Right lobe of liver (tissue), 6 donors: Measurements from ENCODE around the gene MED20. TPM values are rescaled to one million over a fixed set of nuclear protein-coding genes. Genes with fewer than 3 reads are reported as not detected.

Experiments used
- ATAC-seq, 4 donors: fragments of 200-7000 bp; cut with Tn5 transposase; one replicate each; pipeline ENCODE4 v1.9.1; 2020; ENCODE audit warnings: mild to moderate bottlenecking in 4 of 4, moderate library complexity in 4 of 4
- DNase-seq, 3 donors: peaks; one replicate each; pipeline ENCODE4 v3.0.0-alpha.2; 2020
- H3K27ac ChIP-seq, 3 donors: fragments of 200-600 bp; one replicate each; pipeline ENCODE4 v1.8.0; 2022
- H3K27me3 ChIP-seq, 2 donors: fragments of 200-600 bp; one replicate each; pipeline ENCODE4 v1.8.0; 2022
- H3K36me3 ChIP-seq, 4 donors: fragments of 200-600 bp; sonication (generic) in 1 of 4; one replicate each; pipeline versions ENCODE4 v1.5.1 to v1.8.0; 2017 to 2022; ENCODE audit warnings: control low read depth in 1 of 4
- H3K4me1 ChIP-seq, 4 donors: fragments of 200-600 bp; sonication (generic) in 1 of 4; one replicate each; pipeline versions ENCODE4 v1.5.1 to v1.8.0; 2017 to 2022; ENCODE audit warnings: control low read depth in 1 of 4
- H3K4me3 ChIP-seq, 3 donors: fragments of 200-600 bp; one replicate each; pipeline ENCODE4 v1.8.0; 2022
- H3K9me3 ChIP-seq, 4 donors: fragments of 200-600 bp; sonication (generic) in 1 of 4; one replicate each; pipeline versions ENCODE4 v1.5.1 to v1.8.0; 2017 to 2022; ENCODE audit warnings: control low read depth in 1 of 4
- POLR2A ChIP-seq: fragments of 450-650 bp; IDR thresholded peaks from one replicate; pipeline ENCODE4 v1.6.1; 2017; ENCODE audit warnings: antibody characterized with exemption, mild to moderate bottlenecking
- WGBS: methylation state at CpG from one replicate; pipeline ENCODE4 v1.1.6; 2018; ENCODE audit warnings: low coverage, low lambda C conversion rate; ENCODE audit not compliant: insufficient coverage; ENCODE audit errors: missing lambda C conversion rate; 5-methylcytosine and 5-hydroxymethylcytosine counted together
- intact Hi-C, 2 donors: fragments of 100-400 bp; cut with DNase I; formaldehyde crosslinking; loops; one replicate each; pipeline versions ENCODE4 v1.11.2 to v1.14.1; 2022
- total RNA-seq, 6 experiments: library from RNA; depleted of rRNA in 2 of 6; stranded (reverse); fragments of >200 nt in 2 of 6; fragmentation: NEBNext Ultra II Directional in 3 of 6; extraction: Animal tissue kit (Norgen Biotek cat#: 25700) in 3 of 6; gene quantifications; one replicate each; pipeline versions ENCODE4 v1.1.0 to v1.2.4, GENCODE V29; 2016 to 2023
- TF ChIP-seq, protein P1 (sequence below), 4 donors: fragments of 200-600 bp in 3 of 4; fragments of 450-650 bp in 1 of 4; IDR thresholded peaks; one replicate each; pipeline versions ENCODE4 v1.5.1 to v1.8.0; 2016 to 2022; ENCODE audit warnings: antibody characterized with exemption in 4 of 4, mild to moderate bottlenecking in 2 of 4
- donor health status: DM: no; HTN: yes; CAD: no.
- donor health status: DM: no; HTN: no; CAD: no.
- donor health status: DM: no; HTN: no; CAD: no.
- donor health status: DM: no; HTN: yes; CAD: no.
- donor health status: DM: no; HTN: yes; CAD: no.

MED20 gene
- total RNA-seq, 6 experiments from 2014 or later = 7.2 to 10.8 (median 7.7) TPM

DNA sequence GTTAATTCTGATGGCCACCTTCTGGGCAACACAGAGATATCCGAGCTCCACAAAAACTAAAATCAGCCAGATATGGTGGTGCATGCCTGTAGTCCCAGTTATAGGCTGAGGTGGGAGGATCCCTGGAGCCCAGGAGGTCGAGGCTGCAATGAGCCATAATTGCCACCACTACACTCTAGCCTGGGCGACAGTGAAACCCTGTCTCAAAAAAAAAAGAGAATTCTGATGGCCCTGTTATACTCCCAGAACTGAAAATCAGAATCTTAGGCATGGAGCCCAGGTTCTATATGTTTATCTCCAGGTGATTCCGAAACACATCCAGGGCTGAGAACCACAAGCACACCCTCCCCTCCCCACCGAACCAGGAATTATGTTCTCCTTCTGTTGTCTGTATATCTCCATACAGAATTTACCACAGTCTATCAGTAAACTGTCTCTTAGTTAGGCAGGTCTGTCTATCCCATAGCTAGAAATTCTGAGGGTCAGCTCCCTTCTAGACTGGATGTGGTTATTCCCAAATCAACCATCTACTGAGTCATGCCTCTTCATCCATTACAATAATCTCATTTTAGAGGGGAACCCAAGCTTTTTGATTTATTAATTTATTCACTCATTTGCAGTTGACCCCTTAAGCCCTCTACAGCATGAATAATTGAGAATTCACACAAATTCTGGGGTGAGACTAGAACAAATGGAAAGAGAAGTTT is 45.4 kb upstream of the MED20 start:
- H3K36me3 ChIP-seq = no peaks in the 10 kb centered on the region
- no peak overlapping the region for H3K27ac ChIP-seq
- TF ChIP-seq, protein P1, sequence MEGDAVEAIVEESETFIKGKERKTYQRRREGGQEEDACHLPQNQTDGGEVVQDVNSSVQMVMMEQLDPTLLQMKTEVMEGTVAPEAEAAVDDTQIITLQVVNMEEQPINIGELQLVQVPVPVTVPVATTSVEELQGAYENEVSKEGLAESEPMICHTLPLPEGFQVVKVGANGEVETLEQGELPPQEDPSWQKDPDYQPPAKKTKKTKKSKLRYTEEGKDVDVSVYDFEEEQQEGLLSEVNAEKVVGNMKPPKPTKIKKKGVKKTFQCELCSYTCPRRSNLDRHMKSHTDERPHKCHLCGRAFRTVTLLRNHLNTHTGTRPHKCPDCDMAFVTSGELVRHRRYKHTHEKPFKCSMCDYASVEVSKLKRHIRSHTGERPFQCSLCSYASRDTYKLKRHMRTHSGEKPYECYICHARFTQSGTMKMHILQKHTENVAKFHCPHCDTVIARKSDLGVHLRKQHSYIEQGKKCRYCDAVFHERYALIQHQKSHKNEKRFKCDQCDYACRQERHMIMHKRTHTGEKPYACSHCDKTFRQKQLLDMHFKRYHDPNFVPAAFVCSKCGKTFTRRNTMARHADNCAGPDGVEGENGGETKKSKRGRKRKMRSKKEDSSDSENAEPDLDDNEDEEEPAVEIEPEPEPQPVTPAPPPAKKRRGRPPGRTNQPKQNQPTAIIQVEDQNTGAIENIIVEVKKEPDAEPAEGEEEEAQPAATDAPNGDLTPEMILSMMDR (IDR thresholded peaks at IDR 0.05) = no peak
- no peak for TF ChIP-seq POLR2A
- H3K4me3 ChIP-seq = no peak overlapping the region
- H3K27me3 ChIP-seq = no peaks in the 10 kb centered on the region
- no peaks in the 10 kb centered on the region for H3K9me3 ChIP-seq
- WGBS = 82% methylated on average over 3 of the region's 5 CpGs
- intact Hi-C loops = no loop called here
- no peaks in the 10 kb centered on the region for H3K4me1 ChIP-seq
- DNase-seq = no peak
- no peak for ATAC-seq

DNA sequence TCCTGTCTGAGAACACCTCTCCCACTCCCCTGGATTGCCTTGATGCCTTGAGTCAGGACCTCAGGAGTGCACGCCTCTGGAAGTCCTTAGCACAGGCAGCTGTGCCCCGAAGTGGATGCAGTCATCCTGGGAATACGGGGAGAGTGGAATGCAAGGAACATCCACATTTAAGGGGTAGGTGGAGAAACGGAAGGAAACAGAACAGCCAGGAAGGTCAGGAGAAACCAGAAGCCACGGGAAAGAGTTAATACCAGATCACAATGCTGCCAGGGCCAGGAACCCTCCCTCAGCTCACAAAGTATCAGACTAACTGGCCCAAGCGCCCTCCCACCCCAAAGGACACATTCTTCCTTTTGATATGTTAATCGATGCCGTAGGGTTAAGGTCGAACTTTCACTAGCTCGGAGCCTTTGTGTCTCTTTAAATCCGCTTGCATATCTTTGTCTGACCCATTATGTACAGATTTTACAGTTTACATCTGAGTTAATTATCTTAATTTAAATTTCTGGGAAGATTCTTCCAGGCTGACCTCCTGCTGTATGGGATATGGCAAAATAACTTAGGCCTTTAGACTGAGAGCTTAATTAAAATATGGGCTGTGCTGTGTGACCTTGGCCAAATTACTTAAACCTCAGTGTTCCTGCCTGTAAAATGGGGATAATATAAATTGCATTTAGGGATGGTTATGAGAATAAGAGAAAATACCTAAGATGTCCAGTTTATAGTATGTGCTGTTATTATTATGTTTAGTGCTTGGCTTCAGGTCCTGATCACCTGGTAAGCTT is 44.7 kb upstream of the MED20 start:
- DNase-seq = peak in 1 of 3 donors; percentile 37
- Histone ChIP-seq H3K4me3 (no peak overlapping the region), H3K27me3 (no peaks in the 10 kb centered on the region), H3K9me3 (no peaks in the 10 kb centered on the region), H3K4me1 (no peaks in the 10 kb centered on the region), H3K27ac (no peak overlapping the region), H3K36me3 (no peaks in the 10 kb centered on the region)
- TF ChIP-seq, protein P1 (IDR thresholded peaks at IDR 0.05) = no peak
- no peak for TF ChIP-seq POLR2A
- WGBS = 13% methylated on average over 8 of the region's 11 CpGs
- intact Hi-C loops = no loop called here
- ATAC-seq = peak in 1 of 4 donors; percentile 38

DNA sequence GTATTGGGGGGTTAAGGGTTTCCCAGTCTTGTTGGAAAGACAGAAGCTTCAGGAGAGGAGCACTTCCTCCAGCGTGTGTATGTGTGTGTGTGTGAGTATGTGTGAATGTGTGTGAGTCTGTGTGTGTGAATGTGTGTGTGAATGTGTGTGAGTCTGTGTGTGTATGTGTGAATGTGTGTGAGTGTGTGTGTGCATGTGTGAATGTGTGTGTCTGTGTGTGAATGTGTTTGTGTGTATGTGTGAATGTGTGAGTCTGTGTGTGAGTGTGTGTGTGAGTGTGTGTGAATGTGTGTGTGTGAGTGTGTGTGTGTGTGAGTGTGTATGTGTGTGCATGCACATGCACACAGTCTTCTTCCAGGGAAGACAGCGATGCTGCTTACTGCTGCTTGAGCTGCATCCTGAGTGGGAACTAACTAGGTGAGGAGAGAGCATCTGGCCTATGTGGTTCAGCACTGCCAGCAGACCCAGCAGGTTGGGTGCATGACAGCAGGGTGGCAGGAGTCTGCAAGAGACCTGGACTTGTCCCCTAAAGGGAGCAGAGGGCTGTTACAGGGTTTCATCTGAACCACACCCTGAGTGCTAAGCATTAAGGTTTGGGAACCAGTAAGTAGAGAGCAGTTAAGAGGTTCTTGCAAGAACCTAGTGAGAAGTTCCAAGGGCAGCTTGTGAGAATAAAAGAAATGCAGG is 43.4 kb upstream of the MED20 start:
- ATAC-seq (no peak), DNase-seq (peak in 1 of 3 donors; percentile 23)
- Histone ChIP-seq H3K36me3 (no peaks in the 10 kb centered on the region), H3K27me3 (no peaks in the 10 kb centered on the region), H3K9me3 (no peaks in the 10 kb centered on the region), H3K27ac (no peak overlapping the region), H3K4me1 (no peaks in the 10 kb centered on the region), H3K4me3 (no peak overlapping the region)
- intact Hi-C loops = no loop called here
- no peak for TF ChIP-seq POLR2A
- TF ChIP-seq, protein P1 (IDR thresholded peaks at IDR 0.05) = no peak
- 40% methylated on average over 1 of the region's 2 CpGs for WGBS

DNA sequence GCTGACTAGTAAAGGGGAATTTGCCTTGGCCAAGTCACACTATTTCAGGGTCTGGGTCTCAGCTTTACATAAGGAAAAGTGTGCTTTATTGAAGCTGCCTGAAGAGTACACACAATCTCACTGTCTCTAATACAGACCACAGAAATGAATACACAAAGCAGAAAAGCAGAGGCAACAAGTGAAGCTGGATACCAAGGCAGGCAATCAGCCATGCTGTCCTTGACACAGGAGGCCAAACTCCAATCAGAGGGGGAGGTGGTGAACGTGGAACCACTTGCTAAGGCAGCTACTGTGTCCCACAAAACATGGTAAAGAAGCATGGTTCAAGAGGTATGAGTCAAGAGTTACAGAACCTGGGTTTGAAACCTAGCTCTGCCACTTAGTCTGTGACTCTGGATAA is 42.4 kb upstream of the MED20 start:
- intact Hi-C loops = no loop called here
- Histone ChIP-seq H3K27ac (no peak overlapping the region), H3K9me3 (no peaks in the 10 kb centered on the region), H3K27me3 (no peaks in the 10 kb centered on the region), H3K4me1 (no peaks in the 10 kb centered on the region), H3K36me3 (no peaks in the 10 kb centered on the region), H3K4me3 (no peak overlapping the region)
- TF ChIP-seq, protein P1 (IDR thresholded peaks at IDR 0.05) = no peak
- TF ChIP-seq POLR2A = no peak
- no peak for DNase-seq
- WGBS = no CpG with 5 or more reads among the region's 1 CpG
- ATAC-seq = no peak
